EH (cell line): ENCODE results near the gene DGKQ.

Experiments used
- DNase-seq: peaks from one replicate; pipeline ENCODE4 v3.0.0-alpha.2; 2015; ENCODE audit warnings: low read depth

The DGKQ gene, protein sequence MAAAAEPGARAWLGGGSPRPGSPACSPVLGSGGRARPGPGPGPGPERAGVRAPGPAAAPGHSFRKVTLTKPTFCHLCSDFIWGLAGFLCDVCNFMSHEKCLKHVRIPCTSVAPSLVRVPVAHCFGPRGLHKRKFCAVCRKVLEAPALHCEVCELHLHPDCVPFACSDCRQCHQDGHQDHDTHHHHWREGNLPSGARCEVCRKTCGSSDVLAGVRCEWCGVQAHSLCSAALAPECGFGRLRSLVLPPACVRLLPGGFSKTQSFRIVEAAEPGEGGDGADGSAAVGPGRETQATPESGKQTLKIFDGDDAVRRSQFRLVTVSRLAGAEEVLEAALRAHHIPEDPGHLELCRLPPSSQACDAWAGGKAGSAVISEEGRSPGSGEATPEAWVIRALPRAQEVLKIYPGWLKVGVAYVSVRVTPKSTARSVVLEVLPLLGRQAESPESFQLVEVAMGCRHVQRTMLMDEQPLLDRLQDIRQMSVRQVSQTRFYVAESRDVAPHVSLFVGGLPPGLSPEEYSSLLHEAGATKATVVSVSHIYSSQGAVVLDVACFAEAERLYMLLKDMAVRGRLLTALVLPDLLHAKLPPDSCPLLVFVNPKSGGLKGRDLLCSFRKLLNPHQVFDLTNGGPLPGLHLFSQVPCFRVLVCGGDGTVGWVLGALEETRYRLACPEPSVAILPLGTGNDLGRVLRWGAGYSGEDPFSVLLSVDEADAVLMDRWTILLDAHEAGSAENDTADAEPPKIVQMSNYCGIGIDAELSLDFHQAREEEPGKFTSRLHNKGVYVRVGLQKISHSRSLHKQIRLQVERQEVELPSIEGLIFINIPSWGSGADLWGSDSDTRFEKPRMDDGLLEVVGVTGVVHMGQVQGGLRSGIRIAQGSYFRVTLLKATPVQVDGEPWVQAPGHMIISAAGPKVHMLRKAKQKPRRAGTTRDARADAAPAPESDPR

DNA sequence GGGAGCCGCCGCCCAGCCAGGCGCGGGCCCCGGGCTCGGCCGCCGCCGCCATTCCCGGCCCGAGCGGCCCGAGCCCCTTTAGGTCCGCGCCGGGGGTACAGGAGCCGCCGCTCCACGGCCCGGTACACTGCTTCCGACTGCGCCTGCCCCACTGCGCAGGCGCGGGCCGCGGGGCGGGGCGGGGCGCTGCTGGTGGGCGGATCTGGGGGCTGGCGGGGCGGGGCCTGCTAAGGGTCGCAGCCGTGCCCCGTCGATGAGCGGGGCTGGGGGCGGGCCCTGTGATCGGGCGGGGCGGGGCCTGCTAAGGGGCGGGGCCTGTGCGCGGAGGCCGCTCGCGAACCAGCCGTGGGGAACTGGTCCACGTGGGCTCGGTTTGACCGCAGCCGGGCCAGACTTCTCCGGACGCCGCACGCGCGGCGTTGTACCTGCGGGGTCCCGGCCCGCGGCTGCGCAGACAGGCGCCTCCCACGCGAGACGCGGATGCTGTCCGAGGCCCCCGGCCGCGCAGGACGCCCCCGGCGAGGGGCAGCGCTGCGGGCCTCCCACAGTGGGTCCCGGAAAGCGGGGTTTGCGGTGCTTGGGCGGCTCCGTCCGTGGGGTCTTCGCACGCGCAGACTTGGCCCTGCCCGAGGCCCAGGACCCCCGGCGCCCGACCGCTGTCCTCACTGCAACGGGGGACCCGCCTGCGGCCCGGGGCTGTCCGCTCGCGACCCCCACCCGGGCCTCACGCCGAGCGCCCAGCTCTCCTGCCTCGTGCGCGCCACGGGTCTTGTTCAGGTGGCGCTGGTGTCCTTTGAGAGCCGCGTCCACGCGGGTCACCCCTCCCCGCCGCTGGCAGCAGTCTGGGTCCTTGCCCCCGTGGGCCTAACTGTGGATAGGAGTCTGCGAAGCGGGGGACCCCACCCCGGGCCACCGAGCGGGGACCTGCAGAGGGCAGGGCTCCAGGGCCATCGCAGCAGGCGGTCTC, at the start of gene DGKQ:
Gene DGKQ (minus strand): TSS at position 139 of the 967 bp plus-strand sequence. CDS start 87 bp downstream, at position 52.
- peak; percentile 86 for DNase-seq

DNA sequence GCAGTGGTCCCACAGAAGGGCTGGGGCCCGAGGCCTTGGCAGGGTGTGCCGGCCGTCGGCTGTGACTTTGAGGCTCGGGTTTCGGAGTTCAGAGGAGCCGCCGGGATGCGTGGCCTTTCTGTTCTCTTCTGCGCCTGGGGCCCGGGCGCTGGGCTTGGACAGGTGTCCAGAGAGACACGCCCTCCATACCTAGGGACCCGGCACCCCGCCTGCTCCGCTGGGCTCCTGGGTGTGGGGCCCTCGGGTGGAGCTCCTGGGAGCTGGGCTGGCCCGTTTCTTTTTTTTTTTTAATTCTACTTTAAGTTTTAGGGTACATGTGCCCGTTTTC, 49.3 kb upstream of the DGKQ start:
- no peak for DNase-seq

DNA sequence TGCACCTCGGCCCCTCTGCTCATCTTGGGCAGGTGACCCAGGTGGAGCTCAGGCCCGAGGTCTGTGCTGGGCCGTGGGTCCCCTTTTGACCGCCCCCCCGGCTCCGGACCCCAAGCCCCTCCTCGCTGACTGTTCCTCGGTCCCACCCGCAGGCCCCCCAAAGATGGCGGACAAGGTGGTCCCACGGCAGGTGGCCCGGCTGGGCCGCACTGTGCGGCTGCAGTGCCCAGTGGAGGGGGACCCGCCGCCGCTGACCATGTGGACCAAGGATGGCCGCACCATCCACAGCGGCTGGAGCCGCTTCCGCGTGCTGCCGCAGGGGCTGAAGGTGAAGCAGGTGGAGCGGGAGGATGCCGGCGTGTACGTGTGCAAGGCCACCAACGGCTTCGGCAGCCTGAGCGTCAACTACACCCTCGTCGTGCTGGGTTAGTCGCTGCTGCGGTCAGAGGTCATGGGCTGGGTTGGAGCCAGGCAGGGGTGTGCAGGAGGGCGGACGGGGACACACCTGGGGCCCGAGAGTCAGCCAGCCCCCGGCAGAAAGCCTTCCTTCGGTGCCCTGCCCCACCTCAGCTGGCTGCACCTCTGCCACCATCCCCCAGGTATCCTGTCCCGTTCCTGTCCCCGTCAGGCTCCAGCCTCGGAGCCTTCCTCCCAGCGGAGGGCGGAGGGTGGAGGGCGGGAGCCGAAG, 48.8 kb upstream of the DGKQ start:
- DNase-seq: no peak

DNA sequence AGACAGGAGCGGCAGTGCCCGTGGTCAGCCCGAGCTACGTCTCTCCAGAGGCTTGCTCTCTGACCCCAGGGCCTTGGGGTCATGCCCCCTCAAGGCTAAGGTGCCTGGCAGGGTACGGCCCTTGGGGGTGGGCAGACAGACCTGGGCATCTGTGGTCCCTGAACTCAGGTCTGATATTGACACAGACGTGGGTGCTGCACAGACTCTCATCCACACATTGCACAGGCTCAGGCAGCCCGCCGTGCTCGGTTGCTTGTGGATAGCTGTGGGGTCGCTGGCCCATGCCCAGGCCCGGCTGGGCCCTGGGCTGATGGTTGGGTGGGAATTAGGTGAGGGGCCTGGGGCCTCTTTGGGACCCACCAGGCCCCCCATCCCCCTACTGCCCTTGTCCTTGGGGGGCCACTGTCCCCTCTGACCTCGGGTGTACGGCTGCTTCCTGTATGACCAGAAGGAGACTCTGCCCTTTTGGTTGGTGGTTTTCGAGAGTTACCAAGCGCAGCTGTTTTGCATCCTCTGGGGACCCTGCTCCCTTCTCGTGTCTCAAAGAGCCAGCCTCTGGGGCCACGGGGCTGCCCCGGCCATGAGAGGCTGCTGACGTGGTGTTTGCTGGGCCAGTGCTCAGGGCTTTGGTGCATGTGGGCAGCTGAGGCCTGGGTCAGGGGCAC, 48.1 kb upstream of the DGKQ start:
- DNase-seq: no peak

DNA sequence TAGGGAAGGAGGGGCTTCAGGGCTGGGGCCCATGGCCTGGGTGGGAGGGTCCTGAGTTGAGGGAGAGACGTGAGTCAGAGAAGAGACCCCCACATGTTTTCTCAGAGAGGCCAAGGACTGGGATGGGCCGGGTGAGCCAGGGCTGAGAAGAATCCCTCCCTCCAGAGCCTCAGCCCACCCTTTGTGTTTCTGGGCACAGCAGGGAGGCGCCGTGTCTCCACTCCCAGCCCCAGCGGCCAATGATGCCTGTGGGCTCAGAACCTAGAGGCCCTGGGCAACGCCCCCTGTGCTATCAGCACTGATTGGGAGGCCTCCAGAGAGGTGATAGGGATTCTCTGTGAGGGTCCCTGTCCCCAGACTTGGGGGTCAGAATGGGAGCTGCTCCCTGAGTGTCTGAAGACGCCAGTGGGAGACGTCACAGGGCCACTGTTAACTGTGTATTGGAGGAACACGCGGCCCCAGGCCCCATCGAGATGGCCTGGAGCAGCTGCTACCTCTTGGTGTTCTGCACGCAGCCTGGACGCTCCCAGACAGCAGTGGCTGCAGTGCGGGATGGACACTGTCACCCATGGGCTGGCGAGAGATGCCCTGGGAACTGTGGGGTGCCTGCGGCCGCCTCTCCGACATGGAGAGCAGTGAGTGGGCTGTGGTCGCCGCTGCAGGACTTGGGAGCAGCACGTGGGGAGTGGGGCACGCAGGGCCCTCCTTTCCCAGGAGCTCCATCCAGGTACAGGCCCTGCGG, 46.5 kb upstream of the DGKQ start:
- no peak for DNase-seq

DNA sequence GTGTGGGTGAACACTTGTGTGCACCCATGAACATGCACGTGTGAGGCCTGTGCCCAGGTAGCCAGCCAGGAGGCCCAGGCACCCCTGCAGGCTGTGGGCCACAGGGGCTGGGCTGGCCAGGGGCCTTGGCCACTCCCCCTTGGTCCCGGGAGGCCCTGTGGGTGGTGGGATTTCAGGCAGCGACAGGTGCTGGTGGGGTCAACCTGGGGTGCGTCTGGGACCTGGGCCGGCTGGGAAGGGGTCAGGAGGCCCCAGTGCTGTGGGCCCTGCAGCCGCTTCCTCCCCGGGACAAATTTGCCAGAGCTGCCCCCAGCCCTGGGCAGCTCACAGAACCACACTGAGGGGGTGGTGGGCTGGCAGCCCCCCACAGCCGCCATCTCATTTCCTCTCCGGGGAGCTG, 46.0 kb upstream of the DGKQ start:
- no peak for DNase-seq

DNA sequence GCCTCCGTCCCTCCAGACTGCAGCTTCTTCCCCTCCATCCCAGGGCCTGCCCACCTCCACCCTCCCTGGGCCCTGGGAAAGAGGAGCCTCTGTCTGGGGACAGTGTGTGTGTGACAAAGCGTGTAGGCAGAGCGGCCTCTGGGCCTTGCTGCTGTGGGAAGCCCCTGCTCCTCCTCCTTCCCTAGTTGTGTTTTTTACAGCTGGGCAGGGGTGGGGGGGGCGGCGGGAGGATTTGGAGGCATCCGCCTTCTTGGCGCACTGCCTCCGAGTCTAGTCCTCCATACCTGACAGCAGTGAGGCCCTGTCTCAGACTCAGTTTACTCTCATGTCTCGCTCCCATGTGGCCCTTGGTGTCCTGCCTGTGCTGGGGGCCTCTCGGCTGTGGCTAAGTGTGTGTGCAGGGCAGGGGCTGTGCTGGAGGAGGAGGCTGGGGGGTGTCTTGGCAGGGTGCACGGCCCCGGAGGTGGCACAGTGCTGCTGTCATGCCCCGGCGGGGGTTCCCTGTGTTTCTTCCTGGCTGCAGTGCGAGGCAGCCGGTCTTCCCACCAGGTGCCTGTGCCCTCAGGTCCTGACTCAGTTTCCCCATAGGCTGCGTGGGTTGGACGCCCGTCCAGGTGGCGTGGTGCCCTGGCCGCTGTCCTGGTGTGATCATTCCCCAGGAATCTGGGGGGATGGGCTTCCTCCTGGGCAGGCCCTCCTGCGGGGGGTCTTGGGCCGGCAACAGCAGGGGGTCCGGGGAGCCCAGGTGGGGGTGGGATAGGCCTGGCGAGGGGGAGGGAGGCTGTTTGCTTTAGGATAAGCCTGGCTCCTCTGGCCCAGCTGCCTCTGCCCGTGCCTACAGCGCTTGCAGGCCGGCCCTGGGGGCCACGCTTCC, 45.0 kb upstream of the DGKQ start:
- no peak for DNase-seq

DNA sequence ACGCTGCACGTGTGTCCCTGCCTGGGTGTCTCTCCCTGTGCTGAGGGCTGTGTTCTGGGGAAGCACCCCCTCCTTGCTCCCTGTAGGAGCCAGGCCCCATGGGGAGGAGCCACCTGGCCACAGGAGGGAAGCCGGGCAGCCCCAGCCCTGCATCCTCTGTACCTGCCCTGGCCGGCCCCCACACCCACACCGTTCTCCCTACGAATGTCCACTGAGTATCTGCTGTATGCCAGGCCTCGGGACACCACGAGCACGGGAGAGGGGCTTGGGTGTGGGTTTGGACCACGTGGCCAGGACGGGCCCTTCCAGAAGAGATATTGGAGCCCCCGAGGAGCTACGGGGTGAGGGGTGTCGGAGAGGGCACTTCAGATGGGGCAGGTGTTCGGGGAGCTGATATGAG, 44.3 kb upstream of the DGKQ start:
- no peak for DNase-seq

DNA sequence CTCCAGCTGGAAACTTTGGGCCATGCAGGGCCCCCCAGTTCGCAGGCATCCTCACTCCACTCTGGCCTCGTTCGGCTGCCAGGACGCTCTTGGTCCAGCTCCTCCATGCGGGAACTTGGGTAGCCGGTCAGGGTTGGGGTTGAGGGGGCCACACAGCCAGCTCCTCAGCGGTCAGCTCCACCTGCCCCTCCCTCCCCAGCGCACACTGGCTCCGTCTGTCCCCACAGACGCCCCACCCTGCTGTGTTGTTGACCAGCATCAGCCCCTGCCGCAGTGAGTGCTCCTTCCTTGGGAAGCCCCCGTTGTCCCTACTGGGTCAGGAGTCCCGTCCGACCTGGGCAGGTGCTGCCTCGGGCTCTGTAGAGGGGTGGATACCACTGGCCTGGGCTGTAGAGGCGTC, 43.8 kb upstream of the DGKQ start:
- DNase-seq: no peak

DNA sequence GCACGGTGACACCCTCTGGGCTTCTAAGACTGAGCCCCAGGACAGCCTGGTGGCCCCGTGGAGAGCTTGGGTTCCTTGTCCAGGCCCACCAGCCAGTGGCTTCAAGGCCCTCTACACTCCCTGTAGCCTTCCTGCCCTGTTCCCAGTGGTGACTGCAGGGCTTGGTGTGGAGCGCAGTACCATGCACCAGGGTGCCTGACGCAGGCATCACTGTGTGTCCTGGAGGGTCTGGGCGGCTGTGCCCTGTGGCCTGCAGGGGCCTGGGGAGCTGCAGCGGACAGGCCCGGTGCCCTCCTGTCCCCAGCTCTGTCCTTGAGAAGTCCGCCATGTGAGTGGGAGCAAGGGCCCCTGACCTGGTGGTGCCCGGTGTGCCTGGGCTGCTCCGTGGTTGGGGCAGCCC, 42.4 kb upstream of the DGKQ start:
- DNase-seq: no peak

DNA sequence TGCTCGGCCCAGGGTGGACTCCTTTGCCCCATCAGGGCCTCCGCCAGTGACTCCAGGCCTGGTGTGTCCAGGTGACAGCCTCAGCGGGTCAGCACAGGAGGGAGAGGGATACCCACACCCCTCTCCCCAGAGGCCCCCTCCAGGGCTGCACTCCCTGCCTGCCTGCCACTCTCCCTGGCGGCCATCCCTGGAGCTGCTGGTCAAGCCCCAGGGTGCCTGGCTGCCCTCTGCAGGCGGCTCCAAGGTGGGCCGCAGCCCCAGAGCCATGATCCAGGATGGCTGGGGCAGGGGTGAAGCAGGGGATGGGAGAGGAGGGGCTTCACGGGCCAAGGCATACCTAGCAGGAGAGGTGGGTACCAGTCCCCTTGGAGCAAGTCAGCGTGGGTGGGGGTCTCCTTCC, 41.8 kb upstream of the DGKQ start:
- DNase-seq: no peak

DNA sequence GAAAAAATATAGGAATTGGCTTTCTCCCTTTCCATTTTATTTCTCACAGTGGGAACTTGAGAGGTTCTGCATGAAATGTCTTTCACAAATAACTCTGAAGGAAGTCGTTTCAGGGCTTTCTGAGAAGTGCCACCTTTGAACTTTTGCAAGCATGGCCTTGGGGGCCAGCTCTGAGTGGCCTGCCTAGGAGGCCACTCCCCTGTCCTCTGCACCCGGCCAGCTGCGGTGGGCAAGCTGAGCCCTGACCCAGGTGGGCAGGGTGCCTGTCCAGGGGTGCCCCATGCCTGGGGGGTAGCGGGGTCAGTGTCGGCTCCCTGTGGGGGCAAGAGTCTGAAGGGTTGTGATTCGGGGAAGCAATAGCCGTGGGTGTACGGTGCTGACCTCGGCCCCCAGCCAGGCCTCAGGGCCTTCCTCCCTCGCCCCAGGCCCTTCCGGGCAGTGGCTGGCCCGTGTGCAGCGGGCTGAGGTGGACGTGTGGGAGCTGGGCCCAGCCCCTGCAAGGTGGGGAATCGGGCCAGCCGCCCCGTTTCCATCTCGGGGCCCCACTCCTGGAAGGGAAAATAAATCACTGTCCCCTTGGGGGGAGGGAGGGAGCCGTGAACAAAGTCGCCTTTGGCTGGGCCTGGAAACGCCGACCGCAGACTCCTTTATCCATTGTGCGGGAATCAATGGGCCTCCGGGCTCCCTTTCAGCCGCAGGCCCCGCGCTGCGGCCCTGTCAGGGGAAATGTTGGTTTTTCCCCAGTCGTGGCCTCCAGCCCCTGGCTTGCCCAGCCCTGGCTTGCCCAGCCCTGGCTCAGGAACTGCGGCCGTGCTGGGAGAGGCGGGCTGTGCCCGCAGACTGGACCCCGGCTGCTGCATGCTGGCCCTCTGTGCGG, 41.2 kb upstream of the DGKQ start:
- no peak for DNase-seq

DNA sequence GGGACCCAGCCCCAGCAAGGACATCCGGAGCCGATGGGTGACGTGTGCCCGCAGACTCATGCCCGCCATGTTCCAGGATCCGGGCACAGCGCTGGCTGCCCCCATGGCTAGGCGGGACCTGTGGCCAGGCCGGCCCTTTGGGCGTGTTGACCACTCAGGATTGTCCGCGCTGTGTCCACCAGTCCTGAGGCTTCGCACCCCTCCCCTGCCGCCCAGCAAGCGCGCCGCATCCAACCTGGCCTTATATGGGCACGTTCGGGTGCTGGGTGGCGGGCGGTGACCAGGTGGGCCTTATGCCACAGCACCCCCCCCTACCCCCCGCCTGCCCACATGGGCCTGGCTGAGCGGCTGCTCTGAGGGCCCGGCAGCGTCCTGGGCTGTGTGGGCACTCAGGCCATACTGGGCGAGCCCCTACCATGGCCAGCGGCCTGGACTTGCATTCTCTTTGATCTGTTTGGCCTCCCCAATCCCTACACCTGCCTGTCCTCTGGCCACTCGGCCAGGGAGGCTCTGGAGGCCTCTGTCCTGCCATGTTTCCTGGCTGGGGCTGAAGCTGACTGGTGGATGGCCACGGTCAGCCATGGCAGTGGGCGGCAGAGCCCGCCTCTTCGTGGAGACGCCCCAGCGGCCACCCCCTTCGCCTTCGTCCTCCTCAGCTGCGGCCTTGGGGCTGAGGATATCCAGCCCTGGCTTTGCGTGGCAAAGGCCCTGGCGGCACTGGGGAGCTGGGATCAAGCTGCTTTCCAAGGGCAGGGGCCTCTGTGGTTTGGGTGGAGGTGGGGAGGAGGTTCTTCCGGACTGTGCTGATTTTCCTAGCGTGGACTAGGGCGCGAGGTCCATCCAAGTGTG, 40.1 kb upstream of the DGKQ start:
- no peak for DNase-seq

DNA sequence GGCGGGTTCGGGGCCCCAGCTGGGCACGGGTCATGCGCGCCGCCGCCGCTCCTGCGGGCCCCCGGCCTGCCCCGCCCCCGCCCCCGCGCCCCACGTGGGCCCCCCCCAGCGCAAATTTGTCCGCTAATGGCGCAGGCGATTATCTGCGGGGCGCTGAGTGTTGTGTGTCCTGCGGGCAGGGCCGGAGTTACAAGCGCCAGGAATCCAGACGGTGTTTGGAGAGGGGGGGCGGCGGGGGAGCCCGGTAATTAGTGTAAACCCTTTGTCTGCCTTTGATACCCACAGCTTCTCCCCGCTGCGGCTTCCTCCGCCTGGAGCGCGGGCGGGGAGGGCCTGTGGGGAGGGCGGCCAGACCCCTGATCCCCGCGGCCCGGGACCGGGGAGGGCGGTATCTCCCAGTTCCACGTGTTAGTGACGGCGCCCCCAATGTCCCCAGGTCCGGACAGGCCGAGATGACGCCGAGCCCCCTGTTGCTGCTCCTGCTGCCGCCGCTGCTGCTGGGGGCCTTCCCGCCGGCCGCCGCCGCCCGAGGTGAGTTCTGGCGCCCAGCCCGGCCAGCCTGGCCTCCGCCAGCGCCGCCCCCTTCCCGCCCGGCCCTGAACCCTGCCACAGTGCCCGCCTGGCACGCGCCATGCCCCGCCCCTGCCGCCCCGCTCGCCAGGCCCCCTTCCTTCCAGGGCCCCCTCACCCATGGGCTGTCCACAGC, 38.8 kb upstream of the DGKQ start:
- DNase-seq: peak; percentile 48

DNA sequence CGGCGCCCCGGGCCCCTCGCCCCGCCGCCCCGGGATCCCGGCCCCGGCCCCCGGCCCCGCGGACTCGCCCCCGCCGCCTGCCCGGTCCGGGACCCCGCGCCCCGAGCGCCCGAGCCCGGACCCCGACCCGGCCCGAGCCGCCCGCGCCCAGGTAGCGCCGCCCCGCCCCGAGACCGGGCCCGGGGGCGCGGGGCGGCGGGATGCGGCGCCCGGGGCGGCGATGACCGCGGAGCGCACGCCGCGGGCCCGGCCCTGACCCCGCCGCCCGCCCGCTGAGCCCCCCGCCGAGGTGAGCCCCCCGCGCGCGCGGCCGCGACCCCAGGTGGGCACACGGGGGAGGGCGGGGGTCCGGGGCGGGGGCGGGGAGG, 38.3 kb upstream of the DGKQ start:
- DNase-seq: no peak

DNA sequence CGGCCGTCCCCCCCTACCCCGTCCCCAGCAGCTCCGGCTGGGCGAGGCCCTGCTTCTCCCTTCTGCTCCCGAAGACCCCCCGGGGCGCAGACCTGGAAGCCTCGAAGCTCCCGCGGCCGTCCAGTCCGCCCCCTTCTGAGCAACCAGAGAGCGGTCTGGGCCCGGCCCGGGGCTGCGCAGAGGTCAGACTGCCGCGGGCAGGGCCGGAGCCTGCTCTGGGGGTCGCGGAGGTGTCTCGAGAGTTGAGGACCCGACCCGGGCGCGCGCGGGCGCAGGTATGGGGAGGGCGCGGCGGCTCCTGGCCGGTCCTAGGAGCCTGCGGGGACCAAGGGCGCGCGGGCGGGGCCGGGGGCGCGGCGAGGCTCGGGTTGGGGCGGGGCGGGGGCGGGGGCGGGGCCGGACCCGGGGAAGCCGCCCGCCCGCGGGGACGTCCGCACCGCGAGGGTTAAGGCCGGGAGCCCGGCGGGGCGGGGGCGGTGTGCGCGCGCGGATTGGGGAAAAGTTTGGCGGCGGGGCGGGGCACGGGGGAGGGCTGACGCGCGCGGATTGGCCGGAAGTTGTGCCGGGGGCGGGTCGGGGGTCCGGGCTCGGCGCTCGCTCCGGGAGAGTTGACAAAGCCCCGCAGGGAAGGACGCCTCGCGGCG, 37.8 kb upstream of the DGKQ start, which contains the start of gene FGFRL1:
Gene FGFRL1 (plus strand): TSS at position 605 of the 644 bp plus-strand sequence. CDS start 860 bp downstream, outside the sequence.
- DNase-seq: peak; percentile 87
